ENCODE measurements around the gene CHST15.

The CHST15 gene

DNA sequence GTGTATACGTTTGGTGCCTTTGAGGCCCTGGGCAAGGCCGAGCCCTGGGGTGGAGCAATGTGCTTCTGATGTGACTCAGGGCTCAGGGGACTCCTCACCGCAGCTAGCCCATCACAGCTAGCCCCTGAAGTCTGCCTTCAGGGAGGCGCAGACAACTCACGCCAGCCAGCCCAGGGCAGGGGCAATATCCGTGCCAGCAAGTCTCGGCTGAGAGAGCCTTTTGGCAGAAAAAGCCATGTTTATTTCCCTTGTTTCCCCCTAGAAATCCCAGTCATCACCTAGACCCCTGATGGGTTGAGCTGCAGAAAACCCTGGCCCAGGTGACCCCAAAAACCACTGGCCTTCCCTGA lies 90.4 kb downstream of the CHST15 start:
- TF ChIP-seq CTCF (IDR thresholded peaks at IDR 0.05; ENCODE audit: low read depth, low read length, missing control alignments): no peak
- H3K4me3 ChIP-seq (ENCODE audit: low read depth, low read length): no peak overlapping the region
- no peak for DNase-seq (ENCODE audit: low read depth)

- no peak overlapping the region for H3K4me3 ChIP-seq (ENCODE audit: low read depth, low read length)
- no peak for TF ChIP-seq CTCF (IDR thresholded peaks at IDR 0.05; ENCODE audit: low read depth, low read length, missing control alignments)
- DNase-seq (ENCODE audit: low read depth): no peak
Measured at GRCh38 chr10:124002391-124003069, 90.9 kb downstream of the CHST15 start.

DNA sequence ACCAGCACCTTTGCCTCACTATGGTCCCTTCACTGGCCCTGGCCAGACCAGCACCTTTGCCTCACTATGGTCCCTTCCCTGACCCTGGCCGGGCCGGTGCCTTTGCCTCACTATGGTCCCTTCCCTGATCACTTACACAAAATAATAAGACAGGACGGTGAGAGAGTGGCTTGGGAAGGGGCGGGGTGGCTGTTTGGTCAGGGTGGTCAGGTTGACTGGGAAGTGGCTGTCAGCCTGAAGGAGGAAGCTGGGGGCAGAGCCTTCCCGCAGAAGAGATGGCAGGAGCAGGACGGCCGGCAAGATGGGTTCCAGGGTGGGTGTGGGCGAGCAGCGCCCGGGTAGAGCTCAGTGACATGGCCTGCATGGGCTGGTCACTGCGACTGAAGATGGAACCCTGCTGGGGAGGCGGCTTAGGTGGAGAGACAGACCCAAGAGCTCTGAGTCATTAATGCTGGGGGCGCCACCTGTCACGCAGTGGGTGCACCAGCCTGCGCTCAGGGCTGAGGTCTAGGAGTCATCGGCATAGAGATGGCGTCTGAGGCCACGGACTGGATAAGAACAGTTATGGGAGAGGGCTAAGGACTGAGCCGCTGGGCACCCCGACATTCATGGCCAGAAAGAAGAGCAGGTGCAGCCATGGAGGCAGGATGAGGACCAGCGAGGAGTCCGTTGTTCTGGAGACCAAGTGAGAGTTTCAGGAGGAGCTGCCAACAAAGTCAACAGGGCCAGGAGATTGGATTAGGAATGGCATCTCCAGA lies 91.8 kb downstream of the CHST15 start:
- DNase-seq (ENCODE audit: low read depth): no peak
- no peak overlapping the region for H3K4me3 ChIP-seq (ENCODE audit: low read depth, low read length)
- no peak for TF ChIP-seq CTCF (IDR thresholded peaks at IDR 0.05; ENCODE audit: low read depth, low read length, missing control alignments)

DNA sequence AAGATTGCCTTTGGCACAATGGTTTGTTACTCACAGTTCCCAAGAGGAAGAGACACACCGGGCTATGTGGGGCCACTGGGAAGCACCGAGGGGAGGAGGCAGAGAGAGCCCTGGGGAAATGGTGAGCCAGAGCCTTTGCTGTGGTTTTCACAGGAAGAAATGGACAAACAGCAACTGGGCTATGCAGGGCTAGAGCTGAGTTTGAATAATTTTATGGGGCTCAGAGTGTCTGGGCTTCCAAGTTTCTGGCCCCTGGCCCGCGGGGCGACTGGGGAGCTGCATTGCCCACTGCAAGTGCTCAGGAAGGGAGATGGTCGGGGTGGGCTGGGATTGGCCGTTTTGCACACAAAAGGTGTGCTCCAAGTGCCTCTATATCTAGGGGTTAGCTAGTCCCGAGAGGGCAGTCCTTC lies 92.6 kb downstream of the CHST15 start:
- no peak for TF ChIP-seq CTCF (IDR thresholded peaks at IDR 0.05; ENCODE audit: low read depth, low read length, missing control alignments)
- DNase-seq (ENCODE audit: low read depth): no peak
- H3K4me3 ChIP-seq (ENCODE audit: low read depth, low read length): no peak overlapping the region

DNA sequence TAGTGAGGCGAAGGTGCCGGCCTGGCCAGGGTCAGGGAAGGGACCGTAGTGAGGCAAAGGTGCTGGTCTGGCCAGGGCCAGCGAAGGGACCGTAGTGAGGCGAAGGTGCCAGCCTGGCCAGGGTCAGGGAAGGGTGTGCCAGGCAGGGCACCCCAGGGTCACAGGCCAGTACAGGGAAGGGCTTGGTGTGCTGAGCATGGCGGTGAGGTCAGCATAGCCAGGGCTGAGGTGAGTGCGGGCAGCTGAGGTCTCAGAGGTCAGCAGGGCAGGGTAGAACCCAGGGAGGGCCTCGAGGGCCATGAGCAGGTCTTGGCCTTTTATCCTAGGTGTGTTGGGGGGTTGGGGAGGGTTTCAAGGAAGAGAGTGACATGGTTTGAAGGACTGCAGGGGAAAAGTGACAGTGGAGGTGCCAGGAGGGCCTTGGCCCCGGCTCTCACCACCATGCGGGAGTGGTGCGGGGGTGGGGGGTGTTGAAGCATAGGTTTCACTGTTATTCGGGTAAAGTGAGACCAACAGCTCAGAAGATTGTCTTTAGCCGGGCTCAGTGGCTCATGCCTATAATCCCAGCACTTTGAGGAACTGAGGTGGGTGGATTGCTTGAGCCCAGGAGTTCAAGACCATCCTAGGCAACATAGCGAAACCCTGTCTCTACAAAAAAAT lies 93.3 kb downstream of the CHST15 start:
- TF ChIP-seq CTCF (IDR thresholded peaks at IDR 0.05; ENCODE audit: low read depth, low read length, missing control alignments): no peak
- H3K4me3 ChIP-seq (ENCODE audit: low read depth, low read length): no peak overlapping the region
- DNase-seq (ENCODE audit: low read depth): no peak

GRCh38 chr10:123999261-123999660 lies 94.1 kb downstream of the CHST15 start:
- no peak for DNase-seq (ENCODE audit: low read depth)
- no peak overlapping the region for H3K4me3 ChIP-seq (ENCODE audit: low read depth, low read length)
- TF ChIP-seq CTCF (IDR thresholded peaks at IDR 0.05; ENCODE audit: low read depth, low read length, missing control alignments): no peak

All from GM12864 (cell line).